Loucy (cell line): ENCODE results near the gene CLEC4D.

Source experiments
- H2AFZ ChIP-seq: fragments of 200-600 bp; sonication (generic); 2 replicates; pipeline ENCODE4 v1.6.0; 2016; ENCODE audit warnings: antibody characterized with exemption, mild to moderate bottlenecking, low read length, moderate library complexity
- H3F3A ChIP-seq: fragments of 200-600 bp; 2 replicates; pipeline ENCODE4 v1.6.0; 2016; ENCODE audit warnings: antibody characterized with exemption, low read depth, mild to moderate bottlenecking
- H3K27me3 ChIP-seq: fragments of 200-600 bp; sonication (generic); 2 replicates; pipeline ENCODE4 v1.6.1; 2014; ENCODE audit warnings: low read length, mild to moderate bottlenecking; ENCODE audit not compliant: insufficient read depth, poor library complexity, severe bottlenecking
- H3K36me3 ChIP-seq: fragments of 200-600 bp; sonication (generic); 2 replicates; pipeline ENCODE4 v1.6.1; 2016; ENCODE audit warnings: low read length; ENCODE audit not compliant: insufficient read depth
- H3K4me1 ChIP-seq: fragments of 200-600 bp; sonication (generic); 2 replicates; pipeline ENCODE4 v1.5.1; 2014; ENCODE audit warnings: low read length, mild to moderate bottlenecking; ENCODE audit not compliant: insufficient read depth, poor library complexity, severe bottlenecking
- H3K4me2 ChIP-seq: fragments of 200-600 bp; sonication (generic); 2 replicates; pipeline ENCODE4 v1.6.0; 2014; ENCODE audit warnings: antibody characterized with exemption, low read length, low read depth, mild to moderate bottlenecking; ENCODE audit not compliant: poor library complexity, severe bottlenecking
- H3K4me3 ChIP-seq: fragments of 200-600 bp; sonication (generic); 2 replicates; pipeline ENCODE4 v1.5.1; 2014; ENCODE audit warnings: low read length, mild to moderate bottlenecking, mixed read lengths; ENCODE audit not compliant: poor library complexity, severe bottlenecking
- H3K79me2 ChIP-seq: fragments of 200-600 bp; sonication (generic); 2 replicates; pipeline ENCODE4 v1.6.1; 2014; ENCODE audit warnings: low read length; ENCODE audit not compliant: insufficient read depth
- H3K9ac ChIP-seq: fragments of 200-600 bp; sonication (generic); 2 replicates; pipeline ENCODE4 v1.6.0; 2014; ENCODE audit warnings: mild to moderate bottlenecking, low read depth, low read length, moderate library complexity; ENCODE audit not compliant: poor library complexity, severe bottlenecking
- H3K9me2 ChIP-seq: fragments of 200-600 bp; sonication (generic); replicated peaks from 2 replicates; pipeline ENCODE4 v1.6.1; 2016; ENCODE audit warnings: low read depth, low read length, mixed read lengths
- H3K9me3 ChIP-seq: fragments of 200-600 bp; sonication (generic); 2 replicates; pipeline ENCODE4 v1.6.1; 2014; ENCODE audit warnings: mild to moderate bottlenecking, antibody characterized with exemption, low read length, low read depth; ENCODE audit not compliant: insufficient read depth
- H4K20me1 ChIP-seq: fragments of 200-600 bp; sonication (generic); 2 replicates; pipeline ENCODE4 v1.6.0; 2014; ENCODE audit warnings: antibody characterized with exemption, low read length, mild to moderate bottlenecking; ENCODE audit not compliant: insufficient read depth, poor library complexity, severe bottlenecking
- CTCF ChIP-seq: fragments of 200-600 bp; sonication (generic); conservative IDR thresholded peaks from 2 replicates; pipeline ENCODE4 v1.5.1; 2014; ENCODE audit warnings: mild to moderate bottlenecking, antibody characterized with exemption, low read length
- EZH2phosphoT487 ChIP-seq: fragments of 200-600 bp; IDR thresholded peaks from 2 replicates; pipeline ENCODE4 v1.6.1; 2018; ENCODE audit warnings: antibody characterized with exemption, mild to moderate bottlenecking, moderate library complexity, borderline replicate concordance

CLEC4D gene

GRCh38 chr12:8554451-8555195 is 41.3 kb downstream of the CLEC4D start:
- H3K4me3 ChIP-seq = no peak overlapping the region
- H3K27me3 ChIP-seq = no peaks in the 10 kb centered on the region
- H4K20me1 ChIP-seq = no peaks in the 10 kb centered on the region
- H2AFZ ChIP-seq = no peak overlapping the region
- H3K36me3 ChIP-seq = no peaks in the 10 kb centered on the region
- H3K9me2 ChIP-seq = no peaks in the 10 kb centered on the region
- TF ChIP-seq EZH2phosphoT487 = no peak
- no peak for TF ChIP-seq CTCF
- no peaks in the 10 kb centered on the region for H3K4me1 ChIP-seq
- no peaks in the 10 kb centered on the region for H3K9me3 ChIP-seq
- no peak overlapping the region for H3K9ac ChIP-seq
- no peak overlapping the region for H3K4me2 ChIP-seq
- no peaks in the 10 kb centered on the region for H3F3A ChIP-seq
- H3K79me2 ChIP-seq = no peaks in the 10 kb centered on the region

DNA sequence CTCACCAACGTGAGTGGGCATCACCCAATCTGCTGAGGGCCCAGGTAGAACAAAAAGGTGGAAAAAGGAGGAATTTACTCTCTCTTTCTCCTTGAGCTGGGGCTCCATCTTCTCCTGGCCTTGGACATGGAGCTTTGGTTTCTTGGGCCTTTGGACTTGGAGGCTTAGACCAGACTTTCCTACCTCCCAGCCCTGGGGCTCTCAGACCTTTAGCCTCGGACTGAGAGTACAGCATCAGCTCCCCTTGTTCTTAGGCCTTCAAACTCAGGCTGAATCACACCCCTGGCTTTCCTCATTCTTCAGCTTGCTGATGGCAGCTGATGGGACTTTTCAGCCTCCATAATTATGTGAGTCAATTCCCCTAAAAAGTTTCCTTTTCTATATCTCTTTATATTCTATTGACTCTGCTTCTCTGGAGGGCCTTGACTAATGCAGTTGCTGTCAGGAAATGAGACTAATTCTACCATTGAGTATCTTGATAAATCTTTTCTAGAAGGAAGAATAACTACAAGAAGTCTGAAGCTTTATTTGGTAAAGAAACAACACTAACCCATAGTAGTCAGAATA is 43.3 kb downstream of the CLEC4D start:
- Histone ChIP-seq H3K36me3 (no peaks in the 10 kb centered on the region), H3K9ac (no peak overlapping the region), H3K4me2 (no peak overlapping the region), H3K4me3 (no peak overlapping the region), H3F3A (no peaks in the 10 kb centered on the region), H4K20me1 (no peaks in the 10 kb centered on the region), H3K4me1 (no peaks in the 10 kb centered on the region), H3K79me2 (no peaks in the 10 kb centered on the region), H3K27me3 (no peaks in the 10 kb centered on the region), H3K9me2 (no peaks in the 10 kb centered on the region), H2AFZ (no peak overlapping the region), H3K9me3 (no peaks in the 10 kb centered on the region)
- TF ChIP-seq EZH2phosphoT487 = no peak
- no peak for TF ChIP-seq CTCF

- H3K36me3 ChIP-seq = no peaks in the 10 kb centered on the region
- no peak for TF ChIP-seq EZH2phosphoT487
- no peak for TF ChIP-seq CTCF
Observed at GRCh38 chr12:8559676-8560075, 46.4 kb downstream of the CLEC4D start.

More at GRCh38 chr12:8559676-8560075, 46.4 kb downstream of the CLEC4D start:
- no peaks in the 10 kb centered on the region for H3K4me1 ChIP-seq
- H3K4me3 ChIP-seq = no peak overlapping the region
- H3K9me2 ChIP-seq = no peaks in the 10 kb centered on the region
- no peaks in the 10 kb centered on the region for H3F3A ChIP-seq
- no peak overlapping the region for H2AFZ ChIP-seq
- H3K4me2 ChIP-seq = no peak overlapping the region
- no peaks in the 10 kb centered on the region for H3K79me2 ChIP-seq
- no peaks in the 10 kb centered on the region for H3K9me3 ChIP-seq
- no peaks in the 10 kb centered on the region for H4K20me1 ChIP-seq
- H3K9ac ChIP-seq = no peak overlapping the region
- no peaks in the 10 kb centered on the region for H3K27me3 ChIP-seq
